ENCODE results near the gene MOCS1.

Gene MOCS1

DNA sequence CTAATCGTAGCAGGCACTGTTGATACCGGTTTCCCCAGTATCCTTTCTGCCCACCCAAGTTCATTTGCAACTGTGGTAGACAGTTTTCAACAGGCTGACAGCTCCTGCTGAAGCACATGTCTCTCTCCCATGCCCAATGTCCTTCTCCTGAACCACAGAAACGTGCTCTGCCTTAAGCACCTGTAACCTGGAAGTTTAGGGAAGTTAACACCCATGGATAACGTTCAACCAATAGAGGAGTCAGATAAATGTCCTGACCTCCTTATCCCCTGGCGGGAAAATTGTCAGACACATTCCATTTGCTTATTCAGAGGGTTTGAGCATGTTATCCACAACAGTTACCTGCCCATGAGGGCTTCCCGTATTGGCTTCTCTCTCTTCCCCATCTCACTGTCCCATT is 29.8 kb upstream of the MOCS1 start:
- H3K23ac ChIP-seq (ENCODE audit: low read length in 2 of 2) = no peak overlapping the region
- H2BK5ac ChIP-seq (ENCODE audit: low read depth, low read length, poor library complexity, severe bottlenecking) = no peak overlapping the region
- no peak overlapping the region for H2BK15ac ChIP-seq (ENCODE audit: low read depth, poor library complexity, severe bottlenecking)
- no peak for DNase-seq
- H3K36me3 ChIP-seq (ENCODE audit: control insufficient read depth in 1 of 2, insufficient read depth in 2 of 2, low read depth in 1 of 2, low read length in 2 of 2) = no peaks in the 10 kb centered on the region
- H3K9ac ChIP-seq (ENCODE audit: low read length) = no peak overlapping the region
- no peaks in the 10 kb centered on the region for H3K9me3 ChIP-seq (ENCODE audit: control insufficient read depth, low read length)
- 65% methylated on average over 6 of the region's 6 CpGs for WGBS
- no peak overlapping the region for H3K4ac ChIP-seq (ENCODE audit: low read depth in 1 of 2, low read length in 2 of 2)
- H3K79me1 ChIP-seq (replicated peaks; ENCODE audit: low read length, poor library complexity, severe bottlenecking) = no peaks in the 10 kb centered on the region
- peaks cover 2% of the 10 kb centered on the region for H3K4me1 ChIP-seq (ENCODE audit: control insufficient read depth, insufficient read depth, low read depth, low read length)
- H3K14ac ChIP-seq (ENCODE audit: low read length in 2 of 2) = no peak overlapping the region
- H2BK12ac ChIP-seq (ENCODE audit: low read length in 2 of 2) = no peak overlapping the region
- H4K8ac ChIP-seq (ENCODE audit: low read length) = no peak overlapping the region
- H3K4me2 ChIP-seq (ENCODE audit: low read length, poor library complexity, severe bottlenecking) = no peak overlapping the region
- no peak overlapping the region for H2AFZ ChIP-seq (ENCODE audit: low read depth, low read length)
- H3K27ac ChIP-seq (ENCODE audit: low read length, poor library complexity, severe bottlenecking) = no peak overlapping the region
- H4K91ac ChIP-seq (ENCODE audit: low read length) = peak overlapping the region; percentile 28
- H3K4me3 ChIP-seq (ENCODE audit: insufficient read depth in 1 of 2, low read depth in 1 of 2, low read length in 2 of 2) = no peak overlapping the region
- H3K27me3 ChIP-seq (ENCODE audit: control insufficient read depth in 1 of 2, insufficient read depth in 1 of 2, low read length in 2 of 2) = peaks cover 0 to 3% of the 10 kb centered on the region in 2 experiments
- no peak overlapping the region for H3K18ac ChIP-seq (ENCODE audit: low read depth in 1 of 2, low read length in 2 of 2)
- no peak overlapping the region for H2BK120ac ChIP-seq (ENCODE audit: low read depth, low read length)
- H2AK5ac ChIP-seq (ENCODE audit: low read length, severe bottlenecking) = no peak overlapping the region

DNA sequence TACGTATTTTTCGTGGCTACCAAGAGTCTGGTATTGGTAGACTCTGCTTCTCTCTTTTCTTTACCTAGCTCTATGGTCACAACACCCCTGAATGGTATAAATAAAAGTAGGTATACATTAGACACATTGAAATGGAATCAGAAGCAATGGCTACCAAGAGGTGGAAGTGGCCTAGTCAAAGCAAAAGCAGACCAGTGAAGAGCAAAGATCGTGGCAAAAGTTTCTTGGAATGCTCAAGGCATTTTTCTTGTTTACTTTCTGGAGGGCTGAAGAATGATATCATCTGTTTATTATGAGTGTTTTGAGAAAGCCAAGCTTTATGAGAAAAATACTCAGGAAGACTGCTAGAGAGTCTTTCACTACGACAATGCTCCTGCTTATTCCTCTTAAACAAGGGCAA is 28.6 kb upstream of the MOCS1 start:
- H3K14ac ChIP-seq (ENCODE audit: low read length in 2 of 2) = no peak overlapping the region
- H2AK5ac ChIP-seq (ENCODE audit: low read length, severe bottlenecking) = no peak overlapping the region
- no peak overlapping the region for H2BK120ac ChIP-seq (ENCODE audit: low read depth, low read length)
- H4K91ac ChIP-seq (ENCODE audit: low read length) = no peak overlapping the region
- H3K27ac ChIP-seq (ENCODE audit: low read length, poor library complexity, severe bottlenecking) = no peak overlapping the region
- no peak overlapping the region for H2BK15ac ChIP-seq (ENCODE audit: low read depth, poor library complexity, severe bottlenecking)
- no peak overlapping the region for H2AFZ ChIP-seq (ENCODE audit: low read depth, low read length)
- H3K23ac ChIP-seq (ENCODE audit: low read length in 2 of 2) = no peak overlapping the region
- no peak overlapping the region for H3K18ac ChIP-seq (ENCODE audit: low read depth in 1 of 2, low read length in 2 of 2)
- 50% methylated on average over 4 of the region's 4 CpGs for WGBS
- H3K4me3 ChIP-seq (ENCODE audit: insufficient read depth in 1 of 2, low read depth in 1 of 2, low read length in 2 of 2) = no peak overlapping the region
- H3K27me3 ChIP-seq (ENCODE audit: control insufficient read depth in 1 of 2, insufficient read depth in 1 of 2, low read length in 2 of 2) = peaks cover 0 to 3% of the 10 kb centered on the region in 2 experiments
- DNase-seq = peak; percentile 83
- no peaks in the 10 kb centered on the region for H3K36me3 ChIP-seq (ENCODE audit: control insufficient read depth in 1 of 2, insufficient read depth in 2 of 2, low read depth in 1 of 2, low read length in 2 of 2)
- H3K4me1 ChIP-seq (ENCODE audit: control insufficient read depth, insufficient read depth, low read depth, low read length) = peaks cover 2% of the 10 kb centered on the region
- no peak overlapping the region for H3K4ac ChIP-seq (ENCODE audit: low read depth in 1 of 2, low read length in 2 of 2)
- no peak overlapping the region for H4K8ac ChIP-seq (ENCODE audit: low read length)
- no peak overlapping the region for H2BK5ac ChIP-seq (ENCODE audit: low read depth, low read length, poor library complexity, severe bottlenecking)
- no peak overlapping the region for H2BK12ac ChIP-seq (ENCODE audit: low read length in 2 of 2)
- no peak overlapping the region for H3K4me2 ChIP-seq (ENCODE audit: low read length, poor library complexity, severe bottlenecking)
- no peaks in the 10 kb centered on the region for H3K79me1 ChIP-seq (replicated peaks; ENCODE audit: low read length, poor library complexity, severe bottlenecking)
- H3K9ac ChIP-seq (ENCODE audit: low read length) = no peak overlapping the region
- H3K9me3 ChIP-seq (ENCODE audit: control insufficient read depth, low read length) = no peaks in the 10 kb centered on the region

DNA sequence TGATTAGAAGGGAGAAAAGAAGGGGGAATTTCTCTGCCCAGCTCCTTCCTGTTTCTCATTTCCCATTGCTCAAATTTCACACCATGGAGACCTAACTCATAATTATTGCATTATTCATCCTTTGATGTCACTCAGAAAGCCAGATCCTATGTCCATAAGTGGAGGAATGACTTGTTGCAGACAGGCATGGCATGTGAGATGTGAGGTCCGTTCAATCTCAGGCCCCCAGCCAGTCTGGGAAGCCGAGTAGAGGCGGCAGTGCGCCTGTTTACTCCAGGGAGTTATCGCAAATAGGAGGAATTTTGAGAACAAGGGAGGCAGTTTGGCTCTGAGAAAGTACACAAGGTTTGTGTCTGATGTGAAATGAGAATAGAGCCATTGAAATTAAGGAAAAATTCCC is 26.9 kb upstream of the MOCS1 start:
- Histone ChIP-seq H2BK15ac (ENCODE audit: low read depth, poor library complexity, severe bottlenecking) (no peak overlapping the region), H2BK12ac (ENCODE audit: low read length in 2 of 2) (no peak overlapping the region), H2BK120ac (ENCODE audit: low read depth, low read length) (no peak overlapping the region), H3K36me3 (ENCODE audit: control insufficient read depth in 1 of 2, insufficient read depth in 2 of 2, low read depth in 1 of 2, low read length in 2 of 2) (no peaks in the 10 kb centered on the region), H3K27me3 (ENCODE audit: control insufficient read depth in 1 of 2, insufficient read depth in 1 of 2, low read length in 2 of 2) (peaks cover 0 to 3% of the 10 kb centered on the region in 2 experiments), H3K18ac (ENCODE audit: low read depth in 1 of 2, low read length in 2 of 2) (no peak overlapping the region), H3K4me2 (ENCODE audit: low read length, poor library complexity, severe bottlenecking) (no peak overlapping the region), H3K4me1 (ENCODE audit: control insufficient read depth, insufficient read depth, low read depth, low read length) (peaks cover 2% of the 10 kb centered on the region), H3K9me3 (ENCODE audit: control insufficient read depth, low read length) (no peaks in the 10 kb centered on the region), H3K79me1 (replicated peaks; ENCODE audit: low read length, poor library complexity, severe bottlenecking) (no peaks in the 10 kb centered on the region), H2AFZ (ENCODE audit: low read depth, low read length) (peak overlapping the region; percentile 70), H4K8ac (ENCODE audit: low read length) (peak overlapping the region; percentile 81), H4K91ac (ENCODE audit: low read length) (no peak overlapping the region), H3K27ac (ENCODE audit: low read length, poor library complexity, severe bottlenecking) (no peak overlapping the region), H3K9ac (ENCODE audit: low read length) (no peak overlapping the region), H3K14ac (ENCODE audit: low read length in 2 of 2) (no peak overlapping the region), H3K23ac (ENCODE audit: low read length in 2 of 2) (no peak overlapping the region), H3K4ac (ENCODE audit: low read depth in 1 of 2, low read length in 2 of 2) (no peak overlapping the region), H2BK5ac (ENCODE audit: low read depth, low read length, poor library complexity, severe bottlenecking) (no peak overlapping the region), H2AK5ac (ENCODE audit: low read length, severe bottlenecking) (no peak overlapping the region), H3K4me3 (ENCODE audit: insufficient read depth in 1 of 2, low read depth in 1 of 2, low read length in 2 of 2) (no peak overlapping the region)
- 32% methylated on average over 5 of the region's 5 CpGs for WGBS
- DNase-seq = peak; percentile 76

DNA sequence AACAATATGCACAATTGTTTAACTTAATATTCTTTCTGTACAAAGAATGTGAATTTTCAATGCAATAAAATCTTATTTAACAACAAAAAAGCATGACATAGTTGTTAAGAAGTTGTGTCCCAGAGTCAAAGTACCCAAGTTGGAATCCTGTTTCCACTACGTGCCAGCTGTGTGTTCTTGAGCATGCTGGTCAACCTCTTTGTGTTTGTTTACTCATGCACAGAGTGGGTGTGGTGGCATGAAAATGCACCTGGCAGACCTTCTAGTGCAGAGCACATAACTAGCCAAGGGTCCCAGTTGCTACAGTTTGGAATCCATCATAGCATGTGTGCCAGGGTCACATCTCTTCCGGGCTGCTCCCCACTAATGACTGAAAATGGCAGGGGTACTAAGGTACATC is 24.7 kb upstream of the MOCS1 start:
- peak overlapping the region in 1 of 2 experiments; percentile 21 for H3K18ac ChIP-seq (ENCODE audit: low read depth in 1 of 2, low read length in 2 of 2)
- H3K79me1 ChIP-seq (replicated peaks; ENCODE audit: low read length, poor library complexity, severe bottlenecking) = no peaks in the 10 kb centered on the region
- H2BK5ac ChIP-seq (ENCODE audit: low read depth, low read length, poor library complexity, severe bottlenecking) = no peak overlapping the region
- no peaks in the 10 kb centered on the region for H3K36me3 ChIP-seq (ENCODE audit: control insufficient read depth in 1 of 2, insufficient read depth in 2 of 2, low read depth in 1 of 2, low read length in 2 of 2)
- no peak overlapping the region for H3K14ac ChIP-seq (ENCODE audit: low read length in 2 of 2)
- WGBS = 77% methylated on average over 2 of the region's 2 CpGs
- H2BK15ac ChIP-seq (ENCODE audit: low read depth, poor library complexity, severe bottlenecking) = no peak overlapping the region
- no peak for DNase-seq
- H2BK120ac ChIP-seq (ENCODE audit: low read depth, low read length) = no peak overlapping the region
- H3K4me1 ChIP-seq (ENCODE audit: control insufficient read depth, insufficient read depth, low read depth, low read length) = peaks cover 2% of the 10 kb centered on the region
- H3K4ac ChIP-seq (ENCODE audit: low read depth in 1 of 2, low read length in 2 of 2) = no peak overlapping the region
- no peak overlapping the region for H2BK12ac ChIP-seq (ENCODE audit: low read length in 2 of 2)
- no peak overlapping the region for H3K4me2 ChIP-seq (ENCODE audit: low read length, poor library complexity, severe bottlenecking)
- no peak overlapping the region for H2AK5ac ChIP-seq (ENCODE audit: low read length, severe bottlenecking)
- no peak overlapping the region for H3K27ac ChIP-seq (ENCODE audit: low read length, poor library complexity, severe bottlenecking)
- no peaks in the 10 kb centered on the region for H3K27me3 ChIP-seq (ENCODE audit: control insufficient read depth in 1 of 2, insufficient read depth in 1 of 2, low read length in 2 of 2)
- no peak overlapping the region for H3K23ac ChIP-seq (ENCODE audit: low read length in 2 of 2)
- H2AFZ ChIP-seq (ENCODE audit: low read depth, low read length) = no peak overlapping the region
- H3K4me3 ChIP-seq (ENCODE audit: insufficient read depth in 1 of 2, low read depth in 1 of 2, low read length in 2 of 2) = no peak overlapping the region
- H3K9ac ChIP-seq (ENCODE audit: low read length) = no peak overlapping the region
- H4K8ac ChIP-seq (ENCODE audit: low read length) = no peak overlapping the region
- H4K91ac ChIP-seq (ENCODE audit: low read length) = no peak overlapping the region
- no peaks in the 10 kb centered on the region for H3K9me3 ChIP-seq (ENCODE audit: control insufficient read depth, low read length)
